ENCODE results near the gene CBARP. TPM values are rescaled to one million over a fixed set of nuclear protein-coding genes. Genes with fewer than 3 reads are reported as not detected.

CBARP gene
- total RNA-seq, 4 donors from 2014 or later, result 0.57 to 1.1 TPM; not detected in 2

DNA sequence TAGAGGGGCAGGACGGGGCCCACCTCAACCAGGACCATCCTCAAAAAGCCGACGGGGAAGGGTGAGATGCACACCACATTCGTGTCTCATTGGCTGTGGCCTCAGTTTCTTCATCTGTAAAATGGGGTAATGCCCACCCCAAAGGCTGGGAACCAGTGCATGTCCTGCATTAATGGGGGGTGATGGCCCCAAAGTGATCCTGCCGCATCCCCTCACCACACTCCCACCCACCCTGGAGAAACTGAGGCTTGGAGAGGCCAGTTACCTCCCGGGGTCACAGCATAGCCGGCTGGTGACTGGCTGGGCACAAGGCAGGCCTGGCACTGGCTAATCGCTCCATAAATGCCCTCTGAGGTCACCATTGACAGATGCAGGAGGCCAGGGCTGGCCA lies 9.9 kb upstream of the CBARP start:
- TF ChIP-seq, protein P1, sequence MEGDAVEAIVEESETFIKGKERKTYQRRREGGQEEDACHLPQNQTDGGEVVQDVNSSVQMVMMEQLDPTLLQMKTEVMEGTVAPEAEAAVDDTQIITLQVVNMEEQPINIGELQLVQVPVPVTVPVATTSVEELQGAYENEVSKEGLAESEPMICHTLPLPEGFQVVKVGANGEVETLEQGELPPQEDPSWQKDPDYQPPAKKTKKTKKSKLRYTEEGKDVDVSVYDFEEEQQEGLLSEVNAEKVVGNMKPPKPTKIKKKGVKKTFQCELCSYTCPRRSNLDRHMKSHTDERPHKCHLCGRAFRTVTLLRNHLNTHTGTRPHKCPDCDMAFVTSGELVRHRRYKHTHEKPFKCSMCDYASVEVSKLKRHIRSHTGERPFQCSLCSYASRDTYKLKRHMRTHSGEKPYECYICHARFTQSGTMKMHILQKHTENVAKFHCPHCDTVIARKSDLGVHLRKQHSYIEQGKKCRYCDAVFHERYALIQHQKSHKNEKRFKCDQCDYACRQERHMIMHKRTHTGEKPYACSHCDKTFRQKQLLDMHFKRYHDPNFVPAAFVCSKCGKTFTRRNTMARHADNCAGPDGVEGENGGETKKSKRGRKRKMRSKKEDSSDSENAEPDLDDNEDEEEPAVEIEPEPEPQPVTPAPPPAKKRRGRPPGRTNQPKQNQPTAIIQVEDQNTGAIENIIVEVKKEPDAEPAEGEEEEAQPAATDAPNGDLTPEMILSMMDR (IDR thresholded peaks at IDR 0.05; ENCODE audit: low read depth), result no peak

DNA sequence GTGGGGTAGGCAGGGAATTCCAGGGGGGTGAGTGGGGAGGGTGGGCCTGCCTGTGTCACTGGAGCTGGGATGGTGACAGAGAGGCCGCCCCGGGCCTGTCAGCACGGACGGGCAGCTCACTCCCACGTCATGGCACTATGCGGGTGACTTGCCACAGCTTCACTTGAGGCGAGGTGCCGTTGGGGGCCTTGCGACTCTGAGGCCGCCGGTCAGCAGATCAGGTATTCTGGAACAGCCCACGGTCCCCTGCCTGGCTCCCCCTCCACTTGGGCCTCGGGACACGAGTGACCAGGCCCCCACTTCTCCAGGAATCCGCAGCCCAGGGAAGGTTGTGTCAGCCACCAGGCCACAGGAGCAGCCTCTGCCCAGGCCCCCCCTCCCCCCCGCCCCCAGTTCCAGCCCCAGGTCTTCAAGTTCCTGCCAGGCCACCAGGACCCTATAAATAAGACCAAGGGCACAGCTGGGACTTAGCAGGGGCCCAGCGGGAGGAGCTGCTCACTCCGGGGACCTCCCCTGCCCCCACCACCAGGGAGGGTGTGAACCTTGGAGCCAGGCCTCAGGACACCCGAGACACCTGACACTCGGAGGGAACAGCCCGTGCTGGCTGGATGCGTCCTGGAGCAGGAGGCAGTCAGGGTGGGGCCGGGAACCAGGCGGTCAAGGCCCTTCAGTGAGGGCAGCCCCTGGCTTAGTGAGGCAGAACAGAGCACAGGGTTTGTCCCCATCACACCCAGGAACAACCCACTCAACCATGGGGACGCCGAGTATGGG lies 7.9 kb upstream of the CBARP start:
- TF ChIP-seq, protein P1 (IDR thresholded peaks at IDR 0.05; ENCODE audit: low read depth), result no peak

- TF ChIP-seq, protein P1 (IDR thresholded peaks at IDR 0.05; ENCODE audit: low read depth), result no peak
Measured at GRCh38 chr19:1244693-1245451, 7.1 kb upstream of the CBARP start.

DNA sequence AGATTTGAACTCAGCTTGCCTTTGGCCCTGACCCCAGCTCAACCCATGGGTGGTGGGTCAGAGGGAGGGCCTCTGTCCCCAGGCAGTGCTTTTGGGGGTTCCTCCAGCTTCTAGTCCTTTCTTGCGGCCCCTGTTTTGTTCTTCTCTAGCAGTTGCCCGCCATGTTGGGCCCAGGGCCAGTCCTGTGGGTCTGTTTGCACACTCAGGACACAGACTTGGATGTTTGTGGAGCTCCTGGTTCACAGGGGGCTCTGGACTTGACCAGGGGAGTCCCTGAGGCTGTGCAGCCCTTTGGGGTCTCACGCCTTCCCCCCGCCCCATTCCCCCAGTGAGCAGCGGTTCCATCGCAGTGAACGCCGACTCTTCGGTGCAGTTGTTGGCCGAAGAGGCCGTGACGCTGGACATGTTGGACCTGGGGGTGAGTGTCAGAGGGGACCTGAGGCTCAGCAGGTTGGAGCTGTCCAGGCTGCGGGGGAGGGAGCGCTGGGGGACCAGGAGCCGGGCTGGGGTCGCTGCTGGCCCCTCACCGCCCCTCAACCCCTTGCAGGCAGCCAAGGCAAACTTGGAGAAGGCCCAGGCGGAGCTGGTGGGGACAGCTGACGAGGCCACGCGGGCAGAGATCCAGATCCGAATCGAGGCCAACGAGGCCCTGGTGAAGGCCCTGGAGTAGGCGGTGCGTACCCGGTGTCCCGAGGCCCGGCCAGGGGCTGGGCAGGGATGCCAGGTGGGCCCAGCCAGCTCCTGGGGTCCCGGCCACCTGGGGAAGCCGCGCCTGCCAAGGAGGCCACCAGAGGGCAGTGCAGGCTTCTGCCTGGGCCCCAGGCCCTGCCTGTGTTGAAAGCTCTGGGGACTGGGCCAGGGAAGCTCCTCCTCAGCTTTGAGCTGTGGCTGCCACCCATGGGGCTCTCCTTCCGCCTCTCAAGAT lies 6.2 kb upstream of the CBARP start:
- TF ChIP-seq, protein P1 (IDR thresholded peaks at IDR 0.05; ENCODE audit: low read depth), result no peak

DNA sequence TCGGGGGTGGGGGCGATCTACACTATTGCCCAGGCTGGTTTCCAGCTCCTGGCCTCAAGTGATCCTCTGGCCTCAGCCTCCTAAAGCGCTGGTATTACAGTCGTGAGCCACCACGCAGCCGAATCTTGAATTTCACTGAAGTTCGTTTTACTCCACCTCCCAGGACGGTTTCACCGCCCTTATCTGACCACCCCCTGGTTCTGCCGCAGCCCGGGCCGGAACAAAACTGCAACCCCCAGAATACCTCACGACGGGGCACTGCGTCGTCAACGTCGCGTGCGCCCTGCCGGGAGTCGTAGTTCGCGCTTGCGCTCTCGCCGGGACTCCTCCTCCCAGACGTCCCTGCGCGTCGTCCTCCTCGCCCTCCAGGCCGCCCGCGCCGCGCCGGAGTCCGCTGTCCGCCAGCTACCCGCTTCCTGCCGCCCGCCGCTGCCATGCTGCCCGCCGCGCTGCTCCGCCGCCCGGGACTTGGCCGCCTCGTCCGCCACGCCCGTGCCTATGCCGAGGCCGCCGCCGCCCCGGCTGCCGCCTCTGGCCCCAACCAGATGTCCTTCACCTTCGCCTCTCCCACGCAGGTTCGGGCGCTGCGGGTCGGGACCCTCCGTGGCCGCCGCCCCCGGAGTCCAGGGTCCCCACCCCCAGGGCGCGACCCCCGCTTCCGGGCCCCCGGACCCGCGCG lies 3.8 kb upstream of the CBARP start, which contains the start of gene ATP5F1D:
Gene ATP5F1D (plus strand): TSS at position 335 of the 679 bp plus-strand sequence. CDS start 100 bp downstream, at position 435.
- TF ChIP-seq, protein P1 (IDR thresholded peaks at IDR 0.05; ENCODE audit: low read depth), result no peak

- TF ChIP-seq, protein P1 (IDR thresholded peaks at IDR 0.05; ENCODE audit: low read depth), result no peak
Measured at GRCh38 chr19:1240925-1241324, 3.1 kb upstream of the CBARP start.

Measured in subcutaneous adipose tissue (tissue), 4 donors.